ENCODE results near the gene SBSN.

The SBSN gene

DNA sequence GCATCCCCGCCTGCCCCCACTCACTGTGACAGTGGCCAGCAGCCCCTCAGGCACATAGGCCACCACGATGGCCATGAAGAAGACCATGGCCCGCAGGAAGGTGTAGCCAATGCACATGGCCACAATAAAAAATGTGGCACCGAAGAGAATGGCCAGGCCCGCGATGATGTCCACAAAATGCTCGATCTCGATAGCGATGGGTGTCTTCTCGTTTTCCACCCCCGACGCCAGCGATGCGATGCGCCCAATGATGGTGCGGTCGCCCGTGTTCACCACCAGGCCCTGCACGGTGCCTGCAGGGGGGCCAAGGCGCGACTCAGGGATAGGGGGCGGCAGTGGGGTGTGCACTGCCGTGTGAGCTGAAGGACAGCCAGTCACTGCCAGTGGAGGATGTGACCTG, 31.7 kb upstream of the SBSN start:
- Histone ChIP-seq H3K9ac (ENCODE audit: low read depth, low read length) (no peak overlapping the region), H3K4me1 (ENCODE audit: control insufficient read depth, insufficient read depth, low read length) (peaks cover 3% of the 10 kb centered on the region), H3K27me3 (ENCODE audit: control insufficient read depth, insufficient read depth, low read length) (peaks cover 39% of the 10 kb centered on the region), H3K9me3 (ENCODE audit: control insufficient read depth, insufficient read depth, low read length) (no peaks in the 10 kb centered on the region), H3K4me3 (ENCODE audit: low read depth, low read length) (no peak overlapping the region), H3K36me3 (ENCODE audit: control insufficient read depth, insufficient read depth, low read length) (no peaks in the 10 kb centered on the region)

- Histone ChIP-seq H3K4me3 (ENCODE audit: low read depth, low read length) (peak overlapping the region; percentile 67), H3K36me3 (ENCODE audit: control insufficient read depth, insufficient read depth, low read length) (no peaks in the 10 kb centered on the region), H3K9me3 (ENCODE audit: control insufficient read depth, insufficient read depth, low read length) (no peaks in the 10 kb centered on the region), H3K27me3 (ENCODE audit: control insufficient read depth, insufficient read depth, low read length) (peaks cover 39% of the 10 kb centered on the region), H3K4me1 (ENCODE audit: control insufficient read depth, insufficient read depth, low read length) (peaks cover 3% of the 10 kb centered on the region), H3K9ac (ENCODE audit: low read depth, low read length) (no peak overlapping the region)
Measured at GRCh38 chr19:35559281-35559659, 31.2 kb upstream of the SBSN start.

DNA sequence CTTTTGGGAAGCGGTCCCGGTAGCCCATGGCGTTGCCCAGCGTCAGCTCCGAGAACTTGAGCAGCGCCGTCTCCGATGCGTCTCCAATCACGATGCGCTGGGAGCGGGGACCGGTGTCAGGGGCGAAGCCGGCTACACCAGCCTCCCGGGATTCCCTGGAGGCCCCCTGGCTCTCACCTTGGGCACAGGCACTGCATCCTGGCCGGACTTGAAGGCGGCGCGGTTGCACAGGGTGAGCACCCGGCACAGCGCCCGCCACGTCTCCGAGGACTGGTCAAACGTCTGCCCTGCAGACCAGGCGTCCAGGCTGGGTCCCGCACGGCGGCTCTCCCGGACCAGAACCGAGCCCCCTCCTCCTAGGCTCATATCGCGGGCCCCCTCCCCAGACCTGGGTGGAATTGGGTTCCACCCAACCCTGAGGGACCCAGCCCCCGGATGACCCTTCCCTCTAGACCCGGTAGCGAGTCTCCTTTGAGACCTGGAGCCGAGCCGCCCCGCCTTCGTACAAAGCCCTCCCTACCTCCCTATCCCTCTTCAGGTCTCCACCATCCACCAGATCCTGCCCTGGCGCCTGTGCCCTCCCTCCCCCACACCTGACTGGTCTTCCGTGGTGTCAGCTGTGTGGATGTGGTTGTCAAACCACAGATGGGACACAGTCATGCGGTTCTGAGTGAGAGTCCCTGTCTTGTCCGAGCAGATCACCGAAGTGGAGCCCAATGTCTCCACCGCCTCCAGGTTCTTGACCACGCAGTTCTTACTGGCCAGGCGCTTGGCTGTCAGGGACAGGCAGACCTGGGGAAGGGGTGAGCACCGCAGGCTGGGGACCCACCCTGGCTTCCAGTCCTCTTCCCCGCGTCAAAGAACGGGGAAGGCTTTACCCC, 30.5 kb upstream of the SBSN start:
- Histone ChIP-seq H3K36me3 (ENCODE audit: control insufficient read depth, insufficient read depth, low read length) (no peaks in the 10 kb centered on the region), H3K27me3 (ENCODE audit: control insufficient read depth, insufficient read depth, low read length) (peaks cover 39% of the 10 kb centered on the region), H3K9me3 (ENCODE audit: control insufficient read depth, insufficient read depth, low read length) (no peaks in the 10 kb centered on the region), H3K9ac (ENCODE audit: low read depth, low read length) (no peak overlapping the region), H3K4me3 (ENCODE audit: low read depth, low read length) (peak overlapping the region; percentile 67), H3K4me1 (ENCODE audit: control insufficient read depth, insufficient read depth, low read length) (peaks cover 3% of the 10 kb centered on the region)

GRCh38 chr19:35557539-35558399, 29.7 kb upstream of the SBSN start:
- Histone ChIP-seq H3K4me3 (ENCODE audit: low read depth, low read length) (peak overlapping the region; percentile 88), H3K4me1 (ENCODE audit: control insufficient read depth, insufficient read depth, low read length) (peaks cover 3% of the 10 kb centered on the region), H3K36me3 (ENCODE audit: control insufficient read depth, insufficient read depth, low read length) (no peaks in the 10 kb centered on the region), H3K9me3 (ENCODE audit: control insufficient read depth, insufficient read depth, low read length) (no peaks in the 10 kb centered on the region), H3K27me3 (ENCODE audit: control insufficient read depth, insufficient read depth, low read length) (peaks cover 39% of the 10 kb centered on the region), H3K9ac (ENCODE audit: low read depth, low read length) (peak overlapping the region; percentile 24)

GRCh38 chr19:35556846-35557538, 28.9 kb upstream of the SBSN start:
- Histone ChIP-seq H3K27me3 (ENCODE audit: control insufficient read depth, insufficient read depth, low read length) (peaks cover 39% of the 10 kb centered on the region), H3K4me3 (ENCODE audit: low read depth, low read length) (peak overlapping the region; percentile 45), H3K36me3 (ENCODE audit: control insufficient read depth, insufficient read depth, low read length) (no peaks in the 10 kb centered on the region), H3K9ac (ENCODE audit: low read depth, low read length) (peak overlapping the region; percentile 8), H3K9me3 (ENCODE audit: control insufficient read depth, insufficient read depth, low read length) (no peaks in the 10 kb centered on the region), H3K4me1 (ENCODE audit: control insufficient read depth, insufficient read depth, low read length) (peaks cover 3% of the 10 kb centered on the region)

GRCh38 chr19:35556025-35556590, 28.0 kb upstream of the SBSN start:
- Histone ChIP-seq H3K9me3 (ENCODE audit: control insufficient read depth, insufficient read depth, low read length) (no peaks in the 10 kb centered on the region), H3K4me3 (ENCODE audit: low read depth, low read length) (no peak overlapping the region)

GRCh38 chr19:35555301-35556005, 27.3 kb upstream of the SBSN start:
- peaks cover 34% of the 10 kb centered on the region for H3K27me3 ChIP-seq (ENCODE audit: control insufficient read depth, insufficient read depth, low read length)

More at GRCh38 chr19:35556025-35556590, 28.0 kb upstream of the SBSN start:
- H3K36me3 ChIP-seq (ENCODE audit: control insufficient read depth, insufficient read depth, low read length), result peaks cover 3% of the 10 kb centered on the region
- H3K4me1 ChIP-seq (ENCODE audit: control insufficient read depth, insufficient read depth, low read length), result peaks cover 3% of the 10 kb centered on the region
- H3K27me3 ChIP-seq (ENCODE audit: control insufficient read depth, insufficient read depth, low read length), result peaks cover 36% of the 10 kb centered on the region
- H3K9ac ChIP-seq (ENCODE audit: low read depth, low read length), result no peak overlapping the region

GRCh38 chr19:35554076-35554475, 26.0 kb upstream of the SBSN start:
- Histone ChIP-seq H3K9ac (ENCODE audit: low read depth, low read length) (no peak overlapping the region), H3K4me3 (ENCODE audit: low read depth, low read length) (no peak overlapping the region), H3K36me3 (ENCODE audit: control insufficient read depth, insufficient read depth, low read length) (peaks cover 7% of the 10 kb centered on the region), H3K4me1 (ENCODE audit: control insufficient read depth, insufficient read depth, low read length) (peaks cover 3% of the 10 kb centered on the region), H3K27me3 (ENCODE audit: control insufficient read depth, insufficient read depth, low read length) (peaks cover 23% of the 10 kb centered on the region), H3K9me3 (ENCODE audit: control insufficient read depth, insufficient read depth, low read length) (no peaks in the 10 kb centered on the region)

More at GRCh38 chr19:35555301-35556005, 27.3 kb upstream of the SBSN start:
- Histone ChIP-seq H3K9ac (ENCODE audit: low read depth, low read length) (no peak overlapping the region), H3K4me3 (ENCODE audit: low read depth, low read length) (no peak overlapping the region), H3K9me3 (ENCODE audit: control insufficient read depth, insufficient read depth, low read length) (no peaks in the 10 kb centered on the region), H3K4me1 (ENCODE audit: control insufficient read depth, insufficient read depth, low read length) (peaks cover 3% of the 10 kb centered on the region), H3K36me3 (ENCODE audit: control insufficient read depth, insufficient read depth, low read length) (peaks cover 3% of the 10 kb centered on the region)

GRCh38 chr19:35553385-35554000, 25.4 kb upstream of the SBSN start:
- Histone ChIP-seq H3K9ac (ENCODE audit: low read depth, low read length) (no peak overlapping the region), H3K36me3 (ENCODE audit: control insufficient read depth, insufficient read depth, low read length) (peaks cover 7% of the 10 kb centered on the region), H3K27me3 (ENCODE audit: control insufficient read depth, insufficient read depth, low read length) (peaks cover 17% of the 10 kb centered on the region), H3K9me3 (ENCODE audit: control insufficient read depth, insufficient read depth, low read length) (no peaks in the 10 kb centered on the region), H3K4me1 (ENCODE audit: control insufficient read depth, insufficient read depth, low read length) (peaks cover 3% of the 10 kb centered on the region), H3K4me3 (ENCODE audit: low read depth, low read length) (no peak overlapping the region)

DNA sequence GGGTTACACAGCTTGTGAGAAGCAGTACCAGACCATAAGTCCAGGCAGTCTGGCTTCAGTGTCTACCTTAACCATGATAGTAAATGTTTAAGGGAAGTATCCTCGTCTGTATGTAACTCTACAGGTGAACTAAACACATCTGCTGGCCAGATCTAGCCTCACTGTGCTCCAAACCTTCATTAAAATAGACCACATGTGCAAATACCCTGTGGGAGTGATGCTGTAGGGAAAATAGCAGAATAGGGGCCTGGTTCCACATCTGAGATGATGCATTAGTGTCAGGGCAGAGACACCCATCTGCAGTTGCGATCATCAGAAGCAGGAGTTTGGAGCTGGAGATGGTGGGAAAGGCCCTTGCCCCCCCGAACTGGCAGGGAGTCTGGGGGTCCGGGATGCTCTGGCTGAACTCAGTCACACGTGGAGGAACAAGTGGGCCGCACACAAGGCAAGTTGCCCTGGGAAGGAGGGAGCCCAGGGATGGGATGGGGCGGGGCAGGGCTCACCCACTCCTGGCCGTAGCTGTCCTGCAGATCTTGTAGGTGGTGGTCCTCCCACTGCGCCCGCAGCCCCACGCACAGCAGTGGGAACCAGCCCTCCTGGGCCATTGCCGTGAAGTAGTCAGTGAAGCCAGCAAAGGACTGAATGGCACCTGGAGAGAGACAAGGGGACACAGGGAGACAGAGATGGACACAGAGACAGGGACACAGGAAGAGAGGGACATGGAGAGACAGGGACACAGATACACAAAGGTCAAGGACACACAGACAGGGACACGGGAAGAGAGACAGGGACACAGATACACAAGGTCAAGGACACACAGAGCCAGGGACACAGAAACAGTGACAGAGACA, 24.6 kb upstream of the SBSN start:
- Histone ChIP-seq H3K9ac (ENCODE audit: low read depth, low read length) (no peak overlapping the region), H3K9me3 (ENCODE audit: control insufficient read depth, insufficient read depth, low read length) (no peaks in the 10 kb centered on the region), H3K27me3 (ENCODE audit: control insufficient read depth, insufficient read depth, low read length) (peaks cover 17% of the 10 kb centered on the region), H3K4me1 (ENCODE audit: control insufficient read depth, insufficient read depth, low read length) (peaks cover 3% of the 10 kb centered on the region), H3K36me3 (ENCODE audit: control insufficient read depth, insufficient read depth, low read length) (peaks cover 9% of the 10 kb centered on the region), H3K4me3 (ENCODE audit: low read depth, low read length) (no peak overlapping the region)

Measured in iPS-15b (cell line).